GM21717 (cell line): ENCODE results near the gene CYP24A1.

Experiments used
- ATAC-seq: cut with Tn5 transposase; IDR thresholded peaks from one replicate; pipeline ENCODE4 v1.9.1; 2021; ENCODE audit warnings: mild to moderate bottlenecking, moderate library complexity; ENCODE audit not compliant: unreplicated experiment

Gene CYP24A1

DNA sequence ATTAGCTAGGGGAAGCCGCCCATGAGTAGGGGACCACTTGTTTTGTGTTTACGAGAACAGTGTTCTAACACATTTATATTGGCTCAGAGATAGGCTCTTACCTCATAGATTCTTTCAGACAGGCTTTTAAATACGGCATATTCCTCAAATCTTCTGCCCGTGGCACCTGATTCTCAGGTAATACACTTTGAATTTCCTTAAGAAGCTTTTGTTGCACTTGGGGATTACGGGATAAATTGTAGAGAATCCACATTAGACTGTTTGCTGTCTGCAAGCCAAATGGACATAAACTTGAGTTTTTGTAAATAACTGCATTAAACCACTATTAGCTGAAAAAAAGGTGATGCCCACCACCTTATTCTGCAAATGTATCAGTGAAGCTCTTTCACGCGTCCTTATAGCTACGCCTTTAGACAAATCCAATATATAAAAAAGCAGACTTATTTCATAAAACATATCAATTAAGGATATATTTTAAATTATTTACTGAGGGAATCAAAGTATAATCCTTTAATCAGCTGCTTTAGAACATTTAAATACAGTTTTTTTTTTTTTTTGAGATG is 14.8 kb downstream of the CYP24A1 start:
- ATAC-seq = no peak

DNA sequence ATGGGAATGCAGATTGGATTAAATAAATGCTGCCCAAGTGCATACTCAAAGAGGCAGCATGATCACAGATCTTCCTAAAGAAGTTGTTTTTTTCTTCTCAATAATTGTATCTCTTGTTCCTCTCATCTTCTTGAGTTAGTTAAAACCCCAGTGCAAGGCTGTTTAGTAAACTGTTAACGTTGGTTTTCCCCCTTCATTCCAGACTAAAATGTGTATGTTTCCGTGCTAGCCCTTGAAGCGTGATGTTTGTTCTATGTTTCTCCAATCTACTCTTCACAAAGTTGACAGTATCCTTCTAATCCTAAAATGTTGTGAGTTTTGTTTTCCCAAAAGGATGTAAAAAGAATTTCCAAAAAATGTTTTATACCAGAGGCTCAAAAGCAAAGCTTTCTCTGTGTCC is 15.6 kb downstream of the CYP24A1 start:
- no peak for ATAC-seq

DNA sequence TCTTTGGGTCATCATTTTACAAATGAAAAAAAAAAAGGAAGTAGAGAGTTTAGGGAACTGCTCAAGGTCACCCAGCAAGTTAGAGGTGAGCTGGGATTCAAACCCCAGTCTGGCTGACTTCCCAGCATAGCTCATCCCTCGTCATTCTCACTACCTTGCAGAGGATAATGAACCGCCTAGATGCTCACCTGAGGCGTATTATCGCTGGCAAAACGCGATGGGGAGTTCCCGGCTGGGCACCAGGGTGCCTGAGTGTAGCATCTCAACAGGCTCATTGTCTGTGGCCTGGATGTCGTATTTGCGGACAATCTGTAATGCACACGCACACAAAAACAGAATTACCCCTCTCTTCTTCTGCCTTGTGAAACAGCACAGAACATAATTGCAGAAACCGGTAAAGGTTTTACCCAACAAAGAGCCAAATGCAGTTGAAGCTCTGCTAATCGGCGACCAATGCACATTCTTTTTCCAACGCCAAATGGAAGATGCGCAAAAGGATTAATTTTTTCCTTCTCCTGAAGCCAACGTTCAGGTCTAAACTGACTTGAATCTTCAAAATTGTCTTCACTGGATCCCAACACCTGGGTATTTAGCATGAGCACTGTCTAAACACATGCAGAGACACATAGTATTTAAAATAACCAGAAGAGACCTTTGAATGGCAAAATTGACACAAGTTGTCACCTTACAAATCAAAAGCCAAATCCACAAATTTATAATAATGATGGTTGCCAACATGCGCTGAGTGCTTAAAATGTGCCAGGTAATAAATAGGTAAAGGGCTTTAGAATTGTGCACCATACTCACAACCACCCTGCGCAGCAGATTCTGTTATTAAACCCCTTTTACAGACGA is 16.6 kb downstream of the CYP24A1 start:
- ATAC-seq = no peak

DNA sequence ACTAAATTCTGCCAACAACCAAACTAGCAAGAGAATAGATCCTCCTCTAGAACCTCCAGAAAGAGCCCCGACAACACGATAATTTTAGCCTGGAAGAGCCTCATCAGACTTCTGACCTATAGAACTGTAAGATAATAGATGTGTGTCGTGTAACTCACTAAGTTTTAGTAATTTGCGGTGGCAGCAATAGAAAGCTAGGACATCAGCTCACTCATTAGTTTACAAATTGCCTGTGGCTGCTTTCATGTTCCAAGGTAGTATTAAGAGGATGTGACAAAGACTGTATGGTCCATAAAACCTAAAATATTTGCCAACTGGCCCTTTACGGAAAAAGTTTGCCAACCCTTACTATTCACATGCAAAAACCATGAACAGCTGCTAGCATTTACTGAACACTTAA is 17.3 kb downstream of the CYP24A1 start:
- ATAC-seq = no peak

DNA sequence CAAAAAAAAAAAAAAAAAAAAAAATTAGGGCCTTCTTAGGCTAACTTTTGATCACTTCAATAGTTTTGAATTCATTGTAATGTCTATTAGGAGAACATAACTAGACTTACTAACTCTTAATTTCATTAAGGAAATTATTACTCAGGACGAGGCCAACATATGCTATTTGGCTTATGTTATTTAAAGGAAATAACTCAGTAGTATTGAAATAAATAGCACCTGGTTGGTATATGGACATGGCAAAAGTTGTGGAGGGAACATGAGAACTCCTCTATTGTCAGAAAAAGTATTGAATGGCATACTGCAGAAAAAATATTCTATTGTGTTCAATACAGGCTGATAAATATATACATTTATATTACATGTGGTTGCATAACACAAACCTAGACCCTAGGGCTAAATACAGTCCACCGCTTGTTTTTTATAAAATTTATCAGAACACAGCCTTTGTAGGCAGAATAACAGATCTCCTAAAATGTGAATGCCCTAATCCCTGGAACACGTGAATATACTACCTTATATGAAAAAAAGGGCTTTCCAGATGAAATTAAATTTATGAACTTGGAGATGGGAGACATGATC is 18.0 kb downstream of the CYP24A1 start:
- no peak for ATAC-seq

DNA sequence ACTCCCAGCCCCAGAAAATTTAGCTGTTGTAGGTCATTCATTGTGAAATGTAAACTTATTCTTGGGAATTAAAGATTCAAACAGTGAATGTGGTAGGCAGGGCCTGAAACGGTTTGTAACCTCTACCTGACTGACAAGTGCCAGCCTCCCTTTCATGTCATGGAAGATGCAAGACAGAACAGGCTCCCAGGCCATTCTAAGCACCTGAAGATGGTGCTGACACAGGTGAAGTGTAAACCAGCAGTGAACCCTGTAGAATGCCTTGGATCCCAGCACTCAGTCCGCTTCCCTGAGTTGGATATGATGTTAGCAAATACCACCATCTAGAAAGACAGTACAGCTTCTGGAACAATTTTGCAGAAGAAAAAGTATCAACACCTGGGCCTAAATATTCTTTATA is 19.3 kb downstream of the CYP24A1 start:
- ATAC-seq = no peak

DNA sequence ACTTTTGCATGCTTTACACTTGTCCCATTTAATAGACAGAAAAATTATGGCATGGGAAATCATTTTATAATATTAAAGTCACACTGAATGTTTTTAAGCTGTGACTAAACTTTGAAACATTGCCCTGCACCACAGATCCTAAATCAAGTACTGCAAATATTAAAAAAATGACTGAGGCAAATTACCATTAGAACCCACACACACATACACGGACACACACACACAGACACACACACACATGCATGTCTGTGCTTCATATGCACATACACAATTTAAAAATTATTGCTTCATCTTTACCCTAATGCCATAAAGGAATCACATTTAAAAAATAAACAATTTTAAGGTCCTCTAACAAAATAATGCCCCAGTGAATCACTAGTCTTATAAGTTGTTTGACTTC is 19.9 kb downstream of the CYP24A1 start:
- ATAC-seq = no peak

DNA sequence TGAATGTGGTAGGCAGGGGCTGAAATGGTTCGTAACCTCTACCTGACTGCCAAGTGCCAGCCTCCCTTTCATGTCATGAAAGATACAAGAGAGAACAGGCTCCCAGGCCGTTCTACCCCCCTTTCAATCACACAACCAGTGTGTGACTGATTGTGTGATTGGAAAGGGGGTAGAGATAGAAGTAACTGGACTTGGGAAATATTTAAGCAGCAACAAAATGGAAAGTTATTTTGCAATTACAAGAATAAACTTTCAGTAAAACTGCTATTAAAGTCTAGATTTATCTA is 20.8 kb downstream of the CYP24A1 start:
- no peak for ATAC-seq

DNA sequence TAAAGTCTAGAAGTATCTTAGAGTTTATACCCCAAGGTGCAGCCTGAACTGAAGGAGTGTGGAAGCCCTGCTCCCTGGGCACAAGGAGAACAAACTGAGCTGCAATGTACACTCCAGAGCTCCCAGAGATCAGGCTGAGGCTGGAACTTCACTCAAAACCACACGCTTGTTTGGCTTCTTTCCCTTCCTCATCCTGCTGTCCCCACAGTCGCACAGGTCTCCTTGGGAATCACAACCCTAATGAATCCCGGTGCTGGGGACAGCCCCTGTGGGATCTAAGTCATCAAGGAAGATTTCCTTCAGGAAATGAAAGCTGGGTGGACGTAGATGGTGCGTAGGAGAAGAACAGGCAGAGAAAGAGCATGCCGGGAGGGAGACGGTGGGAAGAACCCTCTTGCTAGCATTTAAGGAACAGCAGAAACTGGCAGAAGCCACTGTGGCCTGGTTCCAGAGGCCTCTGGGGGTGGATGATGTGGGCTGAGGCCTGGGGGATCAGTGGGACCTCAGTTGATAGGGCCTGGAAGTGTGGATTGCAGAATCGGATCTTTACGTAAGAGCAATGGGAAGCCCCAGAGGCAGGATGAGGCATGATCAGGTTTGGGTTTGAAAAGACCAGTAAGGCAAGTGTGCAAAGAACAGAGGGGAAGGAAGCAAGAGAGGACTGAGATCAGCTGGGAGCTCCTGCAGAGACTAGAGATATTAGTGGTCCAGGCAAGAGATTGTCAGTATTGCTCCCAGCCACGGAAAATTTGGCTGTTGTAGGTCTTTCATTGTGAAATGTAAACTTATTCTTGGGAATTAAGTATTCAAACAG is 21.4 kb downstream of the CYP24A1 start:
- no peak for ATAC-seq

DNA sequence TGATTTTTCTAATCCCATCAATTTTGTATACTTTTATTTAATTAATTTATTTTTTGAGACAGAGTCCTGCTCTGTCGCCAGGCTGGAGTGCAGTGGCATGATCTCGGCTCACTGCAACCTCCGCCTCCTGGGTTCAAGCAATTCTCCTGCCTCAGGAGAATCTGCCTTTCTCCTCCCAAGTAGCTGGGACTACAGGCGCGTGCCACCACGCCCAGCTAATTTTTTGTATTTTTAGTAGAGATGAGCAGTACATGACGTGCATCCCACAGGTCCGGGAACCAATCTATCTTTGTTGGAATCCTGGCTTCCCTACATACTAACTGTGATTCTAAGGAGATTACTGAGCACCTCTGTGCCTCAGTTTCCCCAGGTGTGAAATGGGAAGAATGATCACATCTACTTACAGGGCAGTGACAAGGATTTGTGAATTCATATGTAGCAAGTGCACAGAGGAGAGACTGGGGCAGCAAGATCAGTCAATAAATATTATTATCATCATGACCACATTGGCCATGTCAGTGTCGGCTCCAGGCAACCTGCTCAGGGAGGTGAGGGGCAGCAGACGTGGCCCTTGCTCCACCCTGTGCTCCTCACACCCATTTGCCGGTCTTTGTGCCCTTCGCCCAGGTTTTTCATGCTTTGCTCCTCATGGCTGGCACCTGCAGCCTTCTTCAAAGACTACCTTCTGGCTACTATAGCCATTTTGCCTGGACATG is 22.1 kb downstream of the CYP24A1 start:
- no peak for ATAC-seq

DNA sequence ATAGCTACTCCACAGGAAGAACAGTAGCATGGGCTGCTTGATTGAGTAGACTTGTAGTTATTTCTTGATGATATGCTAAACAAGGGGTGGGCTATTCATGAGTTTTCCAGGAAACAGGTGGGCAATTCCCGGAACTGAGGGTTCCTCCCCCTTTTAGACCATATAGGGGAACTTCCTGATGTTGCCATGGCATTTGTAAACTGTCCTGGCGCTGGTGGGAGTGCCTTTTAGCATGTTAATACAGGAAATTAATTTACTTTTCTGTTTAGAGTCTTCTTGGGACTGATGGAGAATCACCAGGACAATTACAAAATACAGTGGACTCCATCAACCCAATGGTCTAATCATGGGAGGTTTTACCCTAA is 22.7 kb downstream of the CYP24A1 start:
- ATAC-seq = no peak

DNA sequence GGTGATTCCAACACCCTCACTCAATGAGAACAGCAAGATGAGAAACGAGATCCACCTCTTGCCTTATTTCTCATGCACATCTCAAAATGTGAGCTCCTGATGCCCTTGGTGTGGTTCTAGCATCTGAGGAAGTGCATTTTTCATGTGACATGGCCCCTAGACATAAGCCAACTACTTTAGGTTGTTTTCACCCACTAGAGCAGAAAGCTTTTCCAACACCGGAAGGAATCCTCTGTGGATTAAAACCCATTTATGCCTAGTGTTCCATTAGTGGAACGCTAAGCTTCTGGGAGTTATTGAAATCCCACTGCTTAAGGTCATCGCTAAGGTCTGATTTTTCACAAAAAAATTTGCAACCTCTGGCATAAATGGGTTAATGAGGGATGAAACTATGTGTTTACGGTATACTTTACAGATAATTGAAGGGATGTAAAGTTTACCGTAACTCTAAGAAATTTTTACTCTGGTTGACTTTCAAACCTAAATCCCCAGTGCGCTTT is 24.0 kb downstream of the CYP24A1 start:
- ATAC-seq = no peak

DNA sequence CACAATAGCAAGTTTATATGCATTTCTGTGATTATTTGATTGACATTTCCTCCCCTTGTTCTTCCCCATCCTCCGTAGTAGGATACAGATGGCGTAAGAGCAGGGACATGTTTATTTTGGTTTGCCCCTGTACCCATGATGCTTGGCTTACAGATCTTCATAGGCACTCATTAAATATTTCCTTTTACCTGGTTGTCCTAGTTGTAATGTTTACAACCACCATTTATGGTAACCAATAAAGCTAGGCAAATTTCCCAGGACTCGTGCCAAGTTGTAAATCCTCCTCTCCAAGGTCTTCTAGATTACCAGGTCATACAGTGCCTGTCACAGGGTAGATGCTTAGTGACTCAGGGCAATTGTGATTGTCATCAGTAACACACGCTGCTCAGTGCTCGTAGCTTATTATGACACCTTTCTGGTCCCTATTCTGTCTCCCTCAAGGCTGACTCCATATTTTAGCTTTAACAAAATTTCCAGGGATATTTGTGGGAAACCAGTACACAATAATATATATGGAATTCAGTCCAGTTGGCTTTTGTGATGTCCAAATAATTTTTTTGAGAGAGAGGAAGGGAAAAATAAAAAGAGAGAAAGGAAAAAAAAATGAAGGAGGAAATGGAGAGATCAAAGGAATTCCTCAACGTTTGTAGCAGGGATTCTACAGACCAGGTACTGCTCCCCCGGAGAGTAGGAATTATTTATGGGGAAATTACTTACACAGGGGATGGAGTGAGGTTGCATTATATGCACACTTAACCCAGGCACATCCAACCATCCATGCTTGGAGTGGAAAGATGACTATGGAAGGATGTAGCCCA is 24.6 kb downstream of the CYP24A1 start:
- no peak for ATAC-seq

DNA sequence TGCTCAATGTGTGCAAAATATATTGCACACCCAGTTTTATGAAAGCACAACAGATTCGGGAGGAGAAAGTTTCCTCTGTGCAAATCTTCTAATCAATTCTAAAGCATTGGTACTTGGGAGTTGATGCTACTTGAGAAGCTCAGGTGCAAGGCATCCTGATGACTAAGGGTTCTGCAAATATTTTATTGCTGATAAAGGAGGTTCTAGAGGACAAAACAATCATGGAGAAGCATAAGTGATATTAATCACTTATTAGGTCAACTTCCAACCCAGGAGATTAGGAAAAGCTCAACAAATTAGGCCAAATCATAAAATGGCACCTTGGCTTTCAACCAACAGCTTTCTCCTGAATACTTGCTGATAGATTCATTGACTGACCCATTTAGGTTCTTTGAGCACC is 27.1 kb downstream of the CYP24A1 start:
- ATAC-seq = no peak

DNA sequence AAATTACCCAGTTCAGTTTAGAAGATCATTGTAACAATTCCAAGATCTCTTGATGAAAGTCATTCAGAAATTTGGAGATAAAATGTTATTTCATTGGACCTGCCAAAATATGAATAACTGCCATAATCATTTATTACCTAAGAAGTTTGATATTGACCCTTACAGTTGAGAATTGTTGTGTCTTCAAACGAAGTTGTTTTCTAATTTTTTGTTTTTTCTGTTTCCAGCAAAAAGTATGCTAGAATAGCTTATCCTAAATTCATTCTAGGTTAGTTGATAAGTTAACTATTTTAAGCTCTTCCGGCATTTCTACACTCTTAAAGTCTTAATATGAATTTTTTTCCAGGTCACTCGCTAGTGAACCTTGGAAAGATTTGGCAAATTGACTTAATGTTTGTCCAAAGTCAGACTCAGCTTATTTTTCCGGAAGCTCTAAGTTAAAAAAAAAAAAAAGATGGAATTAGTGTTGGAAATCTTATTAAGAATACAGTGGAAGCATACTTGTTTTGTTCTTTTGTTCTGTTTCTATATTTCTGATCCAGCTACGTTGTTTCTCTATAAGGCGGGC is 28.9 kb downstream of the CYP24A1 start:
- ATAC-seq = no peak

DNA sequence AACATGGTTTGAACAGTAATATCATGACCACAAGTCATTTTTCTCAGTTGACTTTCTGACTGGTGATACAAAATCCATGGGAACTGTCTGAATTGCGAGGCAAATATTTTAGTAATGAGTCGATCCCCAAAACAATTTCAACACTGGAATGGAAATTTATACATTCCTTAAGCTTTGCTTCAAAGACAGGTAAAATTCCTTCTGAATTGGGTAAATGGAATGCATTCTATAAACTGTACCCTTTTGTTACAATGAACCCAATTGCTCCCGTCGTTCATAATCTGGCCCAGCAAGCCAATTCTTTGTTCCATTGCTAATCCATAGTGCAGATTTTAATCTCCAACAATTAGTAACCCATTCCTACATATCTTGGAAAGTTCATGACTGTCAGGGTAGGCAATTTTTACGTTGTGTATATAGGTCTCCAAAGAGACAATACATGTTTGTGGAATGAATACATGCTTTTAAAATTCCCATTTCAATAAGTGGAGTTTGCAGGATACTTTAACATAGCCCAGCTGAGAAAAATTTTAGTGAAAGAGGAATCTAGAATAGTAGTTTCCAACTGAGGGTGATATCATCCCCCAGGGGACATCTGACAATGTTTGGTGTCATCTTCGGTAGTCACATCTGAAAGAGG is 32.7 kb downstream of the CYP24A1 start:
- no peak for ATAC-seq

DNA sequence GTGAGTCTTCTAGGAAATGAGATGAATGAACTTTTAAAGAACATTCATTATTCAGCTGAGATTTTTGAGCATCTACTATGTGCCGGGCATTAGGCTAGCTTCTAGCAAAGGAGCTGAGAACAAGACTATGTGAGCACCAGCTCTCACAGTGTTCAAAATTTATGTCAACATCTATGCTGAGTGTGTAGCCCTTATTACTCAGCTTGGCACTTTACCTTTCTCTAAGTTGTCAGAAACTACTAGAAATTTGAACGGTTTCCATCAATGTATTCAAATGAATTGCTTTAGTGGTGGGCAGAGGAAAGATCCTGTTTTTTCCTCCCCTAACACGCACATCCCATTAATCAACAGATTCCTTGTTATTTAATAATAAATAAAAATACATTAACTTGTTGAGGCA is 33.3 kb downstream of the CYP24A1 start:
- ATAC-seq = no peak

DNA sequence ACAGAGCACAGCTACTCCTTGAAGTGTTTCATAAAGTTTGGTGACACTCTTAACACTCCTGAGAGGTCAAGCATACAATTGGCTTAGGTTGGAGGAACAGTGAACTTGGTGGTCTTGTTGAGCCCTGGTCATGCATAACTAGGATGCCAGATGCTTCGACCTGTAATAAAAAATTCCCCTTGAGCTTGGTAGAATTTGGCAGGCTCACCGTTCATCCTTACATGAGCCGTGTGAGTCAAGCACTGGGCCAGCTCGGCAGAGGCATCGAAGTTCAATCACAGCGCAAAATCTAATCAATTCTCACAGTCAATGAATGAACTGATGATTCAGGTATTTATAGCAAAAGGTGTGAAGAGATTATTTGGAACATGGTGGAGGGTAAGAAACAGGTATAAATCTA is 33.7 kb downstream of the CYP24A1 start:
- ATAC-seq = no peak

DNA sequence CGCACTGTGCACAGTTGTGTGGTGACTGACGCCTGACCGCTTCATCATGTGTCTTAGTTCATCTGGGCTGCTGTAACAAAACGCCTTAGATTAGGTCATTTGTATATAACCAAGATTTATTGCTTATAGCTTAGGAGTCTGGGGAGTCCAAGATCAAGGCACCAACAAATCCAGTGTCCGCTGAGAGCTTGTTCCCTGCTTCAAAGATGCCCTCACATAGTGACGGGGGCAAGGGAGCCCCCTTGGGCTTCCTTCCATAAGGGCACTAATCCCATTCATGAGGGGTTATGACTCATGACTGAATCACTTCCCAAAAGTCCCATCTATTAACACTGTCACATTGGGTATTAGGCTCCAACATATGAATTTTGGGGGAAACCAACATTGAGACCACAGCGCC is 34.6 kb downstream of the CYP24A1 start:
- no peak for ATAC-seq
